Astrocyte of the cerebellum (primary cell): Measurements from ENCODE around the gene TAS2R4.
"Not testable (repeated sequence)": the region's sequence is repeated elsewhere in the genome, so short reads cannot be mapped to it uniquely, and the experiment has no call there.

ENCODE experiments used
- DNase-seq: peaks from one replicate; pipeline ENCODE4 v3.0.0-alpha.2; 2011; ENCODE audit warnings: low read depth
- H3K4me3 ChIP-seq: 2 replicates; pipeline ENCODE4 v1.5.1; 2011; ENCODE audit warnings: mild to moderate bottlenecking, low read depth, low read length, moderate library complexity
- CTCF ChIP-seq: IDR thresholded peaks from 2 replicates; pipeline ENCODE4 v1.5.1; 2012; ENCODE audit warnings: low read length, low read depth, moderate library complexity, mild to moderate bottlenecking; ENCODE audit errors: missing control alignments
- in situ Hi-C: cut with HindIII; loops from 2 replicates; pipeline ENCODE4 v1.10.0; 2017; ENCODE audit warnings: low sequenced_read_pairs

TAS2R4 gene

GRCh38 chr7:141754939-141755338 is 21.5 kb upstream of the TAS2R4 start:
- no peak overlapping the region for H3K4me3 ChIP-seq
- in situ Hi-C loops, result no loop called here
- DNase-seq, result no peak
- peak; percentile 27 for TF ChIP-seq CTCF

- DNase-seq, result no peak
- no peak within 1 kb of the TSS for H3K4me3 ChIP-seq
- no peak for TF ChIP-seq CTCF
- in situ Hi-C loops, result no loop called here
Measured at GRCh38 chr7:141763797-141764196, 12.7 kb upstream of the TAS2R4 start, which contains the start of gene TAS2R3. TSS of gene TAS2R3 (plus strand) at chr7:141764097. CDS start at chr7:141764159, 62 bp downstream.

- H3K4me3 ChIP-seq, in situ Hi-C loops, DNase-seq: not testable (repeated sequence)
Measured at GRCh38 chr7:141770083-141770583, 6.3 kb upstream of the TAS2R4 start.

GRCh38 chr7:141785706-141786552 is 9.5 kb downstream of the TAS2R4 start:
- peak; percentile 33 for DNase-seq

GRCh38 chr7:141788296-141788695 is 11.8 kb downstream of the TAS2R4 start:
- DNase-seq, result no peak
- in situ Hi-C loops, result no loop called here
- no peak for TF ChIP-seq CTCF
- no peak overlapping the region for H3K4me3 ChIP-seq

More at GRCh38 chr7:141785706-141786552, 9.5 kb downstream of the TAS2R4 start:
- peak; percentile 84 for TF ChIP-seq CTCF
- no peak overlapping the region for H3K4me3 ChIP-seq
- in situ Hi-C loops, result no loop called here

GRCh38 chr7:141789917-141790316 is 13.4 kb downstream of the TAS2R4 start, which contains the start of gene TAS2R5:
TSS of gene TAS2R5 (plus strand) at chr7:141790217. CDS start at chr7:141790362, 145 bp downstream.
- DNase-seq, result no peak
- H3K4me3 ChIP-seq, result no peak within 1 kb of the TSS
- no peak for TF ChIP-seq CTCF
- in situ Hi-C loops, result no loop called here

GRCh38 chr7:141792526-141792925 is 16.1 kb downstream of the TAS2R4 start:
- TF ChIP-seq CTCF, result no peak
- in situ Hi-C loops, result no loop called here
- DNase-seq, result no peak
- H3K4me3 ChIP-seq, result no peak overlapping the region
